ENCODE results near the gene CEACAM16.

DNA sequence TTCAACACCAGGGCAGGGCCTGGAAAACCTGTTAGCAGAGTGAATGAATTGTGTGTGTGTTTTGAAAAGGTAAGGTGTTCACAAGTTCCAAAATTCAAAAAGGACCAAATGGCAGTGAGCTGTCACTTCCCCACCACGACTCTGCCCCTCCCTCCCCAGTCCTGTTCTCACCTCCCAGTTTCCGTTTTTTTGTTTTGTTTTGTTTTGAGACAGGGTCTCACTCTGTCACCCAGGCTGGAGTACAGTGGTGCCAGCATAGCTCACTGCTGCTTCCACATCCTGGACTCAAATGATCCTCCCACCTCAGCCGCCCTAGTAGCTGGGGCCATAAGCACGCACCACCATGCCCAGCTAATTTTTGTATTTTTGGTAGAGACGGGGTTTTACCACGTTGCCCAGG, 29.2 kb downstream of the CEACAM16 start:
- TF ChIP-seq CTCF (optimal IDR thresholded peaks at IDR 0.05 in 1 of 3, IDR thresholded peaks at IDR 0.05 in 1 of 3, conservative IDR thresholded peaks at IDR 0.05 in 1 of 3; ENCODE audit: extremely low read depth in 1 of 3, insufficient read depth in 2 of 3, low read length in 3 of 3), result no peak
- TF ChIP-seq EZH2 (IDR thresholded peaks at IDR 0.05; ENCODE audit: low read length), result no peak
